ENCODE measurements around the gene KIF16B. TPM values are rescaled to one million over a fixed set of nuclear protein-coding genes. Genes with fewer than 3 reads are reported as not detected.

KIF16B gene
- total RNA-seq, 1 donor from 2014 or later, result 9.1 TPM

DNA sequence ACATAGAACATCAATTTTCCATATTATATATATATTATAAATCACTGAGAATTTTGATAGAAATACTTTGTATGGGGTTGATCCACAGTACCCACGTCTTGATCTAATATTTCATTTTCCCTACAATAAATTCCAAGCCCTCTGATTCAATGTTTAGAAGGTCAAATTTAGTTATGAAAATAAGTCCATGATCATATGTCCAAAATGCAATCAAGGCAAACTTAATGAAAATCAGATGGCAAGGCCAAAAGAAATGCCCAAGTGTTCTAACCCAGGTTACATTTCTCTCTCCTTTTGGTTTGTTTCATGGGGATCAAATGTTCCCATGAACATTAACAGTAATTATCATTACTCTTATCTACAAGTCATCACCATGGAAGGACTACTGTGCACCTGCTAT lies 203.8 kb downstream of the KIF16B start:
- no peak overlapping the region for H3K27ac Mint-ChIP-seq
- CTCF ChIA-PET, result no interaction called here
- DNase-seq (no peak), ATAC-seq (ENCODE audit: low read depth) (no peak)
- no peaks in the 10 kb centered on the region for H3K9me3 Mint-ChIP-seq
- H3K4me3 Mint-ChIP-seq, result no peak overlapping the region
- no peaks in the 10 kb centered on the region for H3K4me1 Mint-ChIP-seq
- TF ChIP-seq, protein P1, sequence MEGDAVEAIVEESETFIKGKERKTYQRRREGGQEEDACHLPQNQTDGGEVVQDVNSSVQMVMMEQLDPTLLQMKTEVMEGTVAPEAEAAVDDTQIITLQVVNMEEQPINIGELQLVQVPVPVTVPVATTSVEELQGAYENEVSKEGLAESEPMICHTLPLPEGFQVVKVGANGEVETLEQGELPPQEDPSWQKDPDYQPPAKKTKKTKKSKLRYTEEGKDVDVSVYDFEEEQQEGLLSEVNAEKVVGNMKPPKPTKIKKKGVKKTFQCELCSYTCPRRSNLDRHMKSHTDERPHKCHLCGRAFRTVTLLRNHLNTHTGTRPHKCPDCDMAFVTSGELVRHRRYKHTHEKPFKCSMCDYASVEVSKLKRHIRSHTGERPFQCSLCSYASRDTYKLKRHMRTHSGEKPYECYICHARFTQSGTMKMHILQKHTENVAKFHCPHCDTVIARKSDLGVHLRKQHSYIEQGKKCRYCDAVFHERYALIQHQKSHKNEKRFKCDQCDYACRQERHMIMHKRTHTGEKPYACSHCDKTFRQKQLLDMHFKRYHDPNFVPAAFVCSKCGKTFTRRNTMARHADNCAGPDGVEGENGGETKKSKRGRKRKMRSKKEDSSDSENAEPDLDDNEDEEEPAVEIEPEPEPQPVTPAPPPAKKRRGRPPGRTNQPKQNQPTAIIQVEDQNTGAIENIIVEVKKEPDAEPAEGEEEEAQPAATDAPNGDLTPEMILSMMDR (IDR thresholded peaks at IDR 0.05), result no peak
- intact Hi-C loops (cut with micrococcal nuclease), result no loop called here
- POLR2A ChIA-PET, result no interaction called here
- no peaks in the 10 kb centered on the region for H3K27me3 Mint-ChIP-seq
- H3K36me3 Mint-ChIP-seq (ENCODE audit: low read depth), result peaks cover 50% of the 10 kb centered on the region

DNA sequence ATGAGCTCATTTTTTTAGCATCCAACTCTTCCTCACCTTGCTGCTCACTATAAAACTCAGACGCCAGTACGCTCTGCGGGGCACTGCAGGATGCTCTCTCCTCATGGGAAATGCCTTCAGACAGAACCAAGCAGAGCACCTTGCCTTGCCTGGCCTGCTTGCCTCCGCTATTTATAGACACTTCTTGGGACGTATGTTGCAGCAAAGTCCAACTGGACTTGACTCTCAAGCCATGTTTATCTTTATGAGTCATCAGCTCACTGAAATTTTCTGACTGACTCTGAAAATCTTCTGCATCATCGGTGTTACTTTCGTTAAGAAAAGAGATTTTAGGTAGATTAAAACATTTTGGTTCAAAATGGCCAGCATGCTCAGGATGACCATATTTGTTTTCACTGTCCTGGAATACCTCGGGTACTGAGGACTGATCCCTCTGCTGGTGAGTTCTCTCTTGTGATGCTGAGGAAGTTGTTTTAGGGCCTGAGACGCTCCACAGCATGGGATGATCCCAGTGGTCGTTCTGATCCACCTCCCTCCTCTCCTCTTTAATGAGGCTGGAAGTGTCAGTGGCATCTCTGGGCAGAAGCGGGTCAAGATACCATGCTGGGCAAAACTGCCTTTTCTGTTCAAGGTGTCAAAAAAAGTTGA lies 204.5 kb downstream of the KIF16B start:
- no peaks in the 10 kb centered on the region for H3K27me3 Mint-ChIP-seq
- peaks cover 46% of the 10 kb centered on the region for H3K36me3 Mint-ChIP-seq (ENCODE audit: low read depth)
- ATAC-seq (ENCODE audit: low read depth) (no peak), DNase-seq (no peak)
- no peaks in the 10 kb centered on the region for H3K9me3 Mint-ChIP-seq
- TF ChIP-seq, protein P1 (IDR thresholded peaks at IDR 0.05), result no peak
- H3K27ac Mint-ChIP-seq, result no peak overlapping the region
- no peak overlapping the region for H3K4me3 Mint-ChIP-seq
- intact Hi-C loops (cut with micrococcal nuclease), result no loop called here
- CTCF ChIA-PET, result no interaction called here
- no peaks in the 10 kb centered on the region for H3K4me1 Mint-ChIP-seq
- POLR2A ChIA-PET, result no interaction called here

DNA sequence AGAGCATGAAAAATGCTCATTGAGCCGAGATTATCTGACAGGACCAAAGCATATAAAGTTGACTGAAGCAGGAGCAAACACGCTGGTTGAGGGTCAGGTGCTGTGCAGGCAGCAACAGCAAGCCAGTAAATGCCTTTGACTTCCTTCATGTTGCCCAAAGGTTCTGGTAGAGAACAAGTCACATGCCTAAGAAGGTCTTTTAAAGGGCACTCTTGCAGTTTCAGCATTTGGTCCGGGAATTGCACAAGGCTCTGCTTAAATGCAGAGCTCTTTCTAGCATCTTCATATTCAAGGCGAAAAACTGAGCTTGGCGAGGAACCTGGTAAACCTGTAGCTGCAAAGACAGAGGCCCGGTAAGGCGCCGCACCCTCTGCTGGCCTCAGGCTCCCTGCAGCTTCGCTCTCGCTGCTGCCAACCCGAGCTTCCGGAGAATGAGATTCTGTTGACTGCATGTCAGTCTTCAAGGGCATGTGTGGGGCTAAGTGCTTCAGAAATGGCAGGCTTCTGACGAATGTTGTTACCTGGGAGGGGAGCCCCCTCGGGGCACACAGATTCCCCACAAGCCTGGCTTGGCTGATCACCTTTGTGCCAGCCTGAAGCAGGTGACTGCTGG lies 205.2 kb downstream of the KIF16B start:
- DNase-seq (no peak), ATAC-seq (ENCODE audit: low read depth) (no peak)
- Mint-ChIP-seq H3K27me3 (no peaks in the 10 kb centered on the region), H3K4me3 (no peak overlapping the region), H3K36me3 (ENCODE audit: low read depth) (peaks cover 46% of the 10 kb centered on the region), H3K9me3 (no peaks in the 10 kb centered on the region), H3K27ac (no peak overlapping the region), H3K4me1 (no peaks in the 10 kb centered on the region)
- TF ChIP-seq, protein P1 (IDR thresholded peaks at IDR 0.05), result no peak
- intact Hi-C loops (cut with micrococcal nuclease), result no loop called here
- ChIA-PET CTCF (no interaction called here), POLR2A (no interaction called here)

DNA sequence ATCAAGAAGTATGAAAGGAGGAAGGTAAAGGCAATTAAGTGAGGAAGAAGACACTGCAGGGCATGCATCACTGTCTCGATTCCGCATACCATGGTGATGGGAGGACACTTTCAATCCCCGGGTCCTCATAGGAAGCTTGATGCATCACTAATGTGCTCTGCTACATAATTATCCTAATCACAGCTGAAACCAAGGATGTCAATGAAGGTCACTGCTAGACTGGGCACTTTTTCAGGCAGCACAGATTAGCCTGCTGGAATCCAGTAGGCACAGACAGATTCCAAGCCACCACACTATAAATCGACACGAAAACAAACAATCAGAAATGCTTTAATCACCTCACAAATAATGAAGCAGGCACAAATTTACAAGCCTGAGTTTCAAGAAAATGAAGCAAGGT lies 206.7 kb downstream of the KIF16B start:
- Mint-ChIP-seq H3K9me3 (no peaks in the 10 kb centered on the region), H3K36me3 (ENCODE audit: low read depth) (peaks cover 39% of the 10 kb centered on the region), H3K27me3 (no peaks in the 10 kb centered on the region), H3K27ac (no peak overlapping the region), H3K4me1 (no peaks in the 10 kb centered on the region), H3K4me3 (no peak overlapping the region)
- TF ChIP-seq, protein P1 (IDR thresholded peaks at IDR 0.05), result no peak
- no peak for ATAC-seq (ENCODE audit: low read depth)
- intact Hi-C loops (cut with micrococcal nuclease), result no loop called here
- ChIA-PET POLR2A (no interaction called here), CTCF (no interaction called here)
- no peak for DNase-seq

DNA sequence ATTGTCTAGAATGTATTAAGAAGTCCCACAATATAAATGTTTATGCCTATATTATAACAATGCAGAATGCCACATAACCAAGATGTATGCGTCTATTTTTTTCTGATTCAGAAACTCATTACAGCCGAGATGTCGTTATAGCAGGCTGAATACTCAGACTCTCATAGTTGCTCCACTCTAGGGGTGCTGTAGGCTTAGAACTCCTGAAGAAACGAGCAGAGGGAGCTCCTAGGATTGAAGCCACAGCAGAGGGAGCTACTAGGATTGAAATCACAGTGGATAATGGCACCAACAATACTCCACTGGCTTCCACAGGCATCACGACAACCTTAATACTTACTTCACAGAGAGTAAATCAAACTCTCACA lies 208.9 kb downstream of the KIF16B start:
- Mint-ChIP-seq H3K36me3 (ENCODE audit: low read depth) (peaks cover 27% of the 10 kb centered on the region), H3K27me3 (no peaks in the 10 kb centered on the region), H3K4me1 (no peaks in the 10 kb centered on the region), H3K27ac (no peak overlapping the region), H3K9me3 (no peaks in the 10 kb centered on the region), H3K4me3 (no peak overlapping the region)
- ChIA-PET POLR2A (no interaction called here), CTCF (no interaction called here)
- DNase-seq (no peak), ATAC-seq (ENCODE audit: low read depth) (no peak)
- intact Hi-C loops (cut with micrococcal nuclease), result no loop called here
- TF ChIP-seq, protein P1 (IDR thresholded peaks at IDR 0.05), result no peak

Data from activated B cell treated with CpG ODN at 0.5 μM for 24 hours (primary cell).